ENCODE data around the gene PARP16. TPM values are rescaled to one million over a fixed set of nuclear protein-coding genes. Genes with fewer than 3 reads are reported as not detected.
"Not testable (repeated sequence)": the region's sequence is repeated elsewhere in the genome, so short reads cannot be mapped to it uniquely, and the experiment has no call there.

PARP16 gene
- total and polyA plus RNA-seq, 7 donors = 2.8 to 6.3 (median 4.3) TPM

GRCh38 chr15:65277015-65277414 is 9.7 kb downstream of the PARP16 start:
- intact Hi-C loops (cut with DNase I) = no loop called here
- no peak for ATAC-seq

GRCh38 chr15:65275728-65276126 is 11.0 kb downstream of the PARP16 start:
- peaks cover 12% of the 10 kb centered on the region for H3K4me1 ChIP-seq
- no peak for TF ChIP-seq CTCF (IDR thresholded peaks at IDR 0.05)
- no peaks in the 10 kb centered on the region for H3K9me3 ChIP-seq
- peak; percentile 59 to 81 (median 72) for ATAC-seq
- H3K36me3 ChIP-seq (ENCODE audit: insufficient read depth in 1 of 2, low read depth in 1 of 2) = peaks cover 0 to 20% of the 10 kb centered on the region in 2 donors
- H3K27ac ChIP-seq = peak overlapping the region; percentile 32
- no peak overlapping the region for H3K4me3 ChIP-seq
- no peaks in the 10 kb centered on the region for H3K27me3 ChIP-seq (ENCODE audit: insufficient read depth in 3 of 3, low read length in 2 of 3)
- intact Hi-C loops (cut with DNase I) = no loop called here
- DNase-seq = no peak
- WGBS, 3 donors = 52 to 67% (median 52%) methylated on average over 2 of the region's 2 CpGs

More at GRCh38 chr15:65277015-65277414, 9.7 kb downstream of the PARP16 start:
- TF ChIP-seq CTCF (IDR thresholded peaks at IDR 0.05) = no peak
- Histone ChIP-seq H3K9me3 (no peaks in the 10 kb centered on the region), H3K36me3 (ENCODE audit: insufficient read depth in 1 of 2, low read depth in 1 of 2) (peaks cover 0 to 19% of the 10 kb centered on the region in 2 donors), H3K4me3 (no peak overlapping the region), H3K4me1 (peaks cover 11% of the 10 kb centered on the region), H3K27ac (no peak overlapping the region), H3K27me3 (ENCODE audit: insufficient read depth in 3 of 3, low read length in 2 of 3) (no peaks in the 10 kb centered on the region)
- DNase-seq = no peak
- 66 to 84% (median 77%) methylated on average over 1 of the region's 1 CpG for WGBS, 3 donors

- intact Hi-C loops (cut with DNase I) = no loop called here
- Histone ChIP-seq H3K27me3 (ENCODE audit: insufficient read depth in 3 of 3, low read length in 2 of 3) (no peaks in the 10 kb centered on the region), H3K4me1 (peaks cover 16% of the 10 kb centered on the region), H3K27ac (peak overlapping the region; percentile 32), H3K36me3 (ENCODE audit: insufficient read depth in 1 of 2, low read depth in 1 of 2) (peaks cover 0 to 25% of the 10 kb centered on the region in 2 donors), H3K4me3 (no peak overlapping the region), H3K9me3 (no peaks in the 10 kb centered on the region)
- ATAC-seq (peak in 2 of 4 donors; percentile 24 to 28), DNase-seq (no peak)
- WGBS, 3 donors = 83 to 90% (median 85%) methylated on average over 4 of the region's 4 CpGs
- no peak for TF ChIP-seq CTCF (IDR thresholded peaks at IDR 0.05)
These were observed 11.5 kb downstream of the PARP16 start for GRCh38 chr15:65275104-65275727.

- TF ChIP-seq CTCF (IDR thresholded peaks at IDR 0.05) = peak; percentile 73
- peaks cover 4 to 32% of the 10 kb centered on the region in 2 donors for H3K36me3 ChIP-seq (ENCODE audit: insufficient read depth in 1 of 2, low read depth in 1 of 2)
- not testable (repeated sequence) for H3K4me3 ChIP-seq; H3K27me3 ChIP-seq (ENCODE audit: insufficient read depth in 3 of 3, low read length in 2 of 3); H3K9me3 ChIP-seq; H3K27ac ChIP-seq
- ATAC-seq = peak; percentile 79 to 92 (median 86)
- DNase-seq = peak; percentile 65 to 75
- 46 to 50% (median 46%) methylated on average over 15 of the region's 15 CpGs for WGBS, 3 donors
- H3K4me1 ChIP-seq = peaks cover 15% of the 10 kb centered on the region
- intact Hi-C loops (cut with DNase I) = loop anchor here (2.0 to 5.0 kb wide), 3 partner anchors 80 to 219 kb away; no protein-coding TSS in a partner anchor
These were observed 15.7 kb downstream of the PARP16 start for GRCh38 chr15:65270811-65271545.
